ENCODE measurements around the gene RAPGEF5. TPM values are rescaled to one million over a fixed set of nuclear protein-coding genes. Genes with fewer than 3 reads are reported as not detected.

Gene RAPGEF5, protein sequence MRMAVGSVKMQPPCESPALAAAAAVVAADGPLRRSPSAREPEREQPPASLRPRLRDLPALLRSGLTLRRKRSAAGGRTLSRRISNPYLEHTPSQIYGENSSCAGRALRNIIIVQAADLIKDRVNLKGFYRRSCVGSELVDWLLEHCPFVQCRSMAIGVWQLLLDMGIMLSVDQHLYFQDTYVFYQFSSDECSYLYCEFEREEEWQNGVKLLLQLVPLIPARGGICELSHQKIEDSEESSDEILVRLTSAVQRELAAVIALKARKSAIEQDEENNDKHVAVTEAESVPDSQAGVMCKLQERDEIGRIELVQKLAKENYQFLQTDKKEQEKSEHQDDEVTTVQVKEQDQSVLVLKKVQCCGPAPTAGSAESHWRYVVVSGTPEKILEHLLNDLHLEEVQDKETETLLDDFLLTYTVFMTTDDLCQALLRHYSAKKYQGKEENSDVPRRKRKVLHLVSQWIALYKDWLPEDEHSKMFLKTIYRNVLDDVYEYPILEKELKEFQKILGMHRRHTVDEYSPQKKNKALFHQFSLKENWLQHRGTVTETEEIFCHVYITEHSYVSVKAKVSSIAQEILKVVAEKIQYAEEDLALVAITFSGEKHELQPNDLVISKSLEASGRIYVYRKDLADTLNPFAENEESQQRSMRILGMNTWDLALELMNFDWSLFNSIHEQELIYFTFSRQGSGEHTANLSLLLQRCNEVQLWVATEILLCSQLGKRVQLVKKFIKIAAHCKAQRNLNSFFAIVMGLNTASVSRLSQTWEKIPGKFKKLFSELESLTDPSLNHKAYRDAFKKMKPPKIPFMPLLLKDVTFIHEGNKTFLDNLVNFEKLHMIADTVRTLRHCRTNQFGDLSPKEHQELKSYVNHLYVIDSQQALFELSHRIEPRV
- 30.5 TPM for total RNA-seq
- 6.1 TPM for polyA plus RNA-seq
- long read RNA-seq, donor 1 = 0 reads
- long read RNA-seq, donor 2 = 0 reads
- long read RNA-seq, donor 3, full-length matches to known transcripts = 1 of 1 reads
- long read RNA-seq, donor 3, partial matches to known transcripts = 0 of 1 reads
- long read RNA-seq, donor 3, other reads (novel, unspliced or antisense) = 0 of 1 reads
- long read RNA-seq, donor 4 = 0 reads
- long read RNA-seq, donor 5 = 0 reads
- long read RNA-seq, donor 6 = 0 reads
- long read RNA-seq, donor 7 = 0 reads
- long read RNA-seq, donor 8, full-length matches to known transcripts = 1 of 1 reads
- long read RNA-seq, donor 8, partial matches to known transcripts = 0 of 1 reads
- long read RNA-seq, donor 8, other reads (novel, unspliced or antisense) = 0 of 1 reads
- long read RNA-seq, donor 9, full-length matches to known transcripts = 1 of 1 reads
- long read RNA-seq, donor 9, partial matches to known transcripts = 0 of 1 reads
- long read RNA-seq, donor 9, other reads (novel, unspliced or antisense) = 0 of 1 reads
- long read RNA-seq, donor 10, full-length matches to known transcripts = 1 of 1 reads
- long read RNA-seq, donor 10, partial matches to known transcripts = 0 of 1 reads
- long read RNA-seq, donor 10, other reads (novel, unspliced or antisense) = 0 of 1 reads

DNA sequence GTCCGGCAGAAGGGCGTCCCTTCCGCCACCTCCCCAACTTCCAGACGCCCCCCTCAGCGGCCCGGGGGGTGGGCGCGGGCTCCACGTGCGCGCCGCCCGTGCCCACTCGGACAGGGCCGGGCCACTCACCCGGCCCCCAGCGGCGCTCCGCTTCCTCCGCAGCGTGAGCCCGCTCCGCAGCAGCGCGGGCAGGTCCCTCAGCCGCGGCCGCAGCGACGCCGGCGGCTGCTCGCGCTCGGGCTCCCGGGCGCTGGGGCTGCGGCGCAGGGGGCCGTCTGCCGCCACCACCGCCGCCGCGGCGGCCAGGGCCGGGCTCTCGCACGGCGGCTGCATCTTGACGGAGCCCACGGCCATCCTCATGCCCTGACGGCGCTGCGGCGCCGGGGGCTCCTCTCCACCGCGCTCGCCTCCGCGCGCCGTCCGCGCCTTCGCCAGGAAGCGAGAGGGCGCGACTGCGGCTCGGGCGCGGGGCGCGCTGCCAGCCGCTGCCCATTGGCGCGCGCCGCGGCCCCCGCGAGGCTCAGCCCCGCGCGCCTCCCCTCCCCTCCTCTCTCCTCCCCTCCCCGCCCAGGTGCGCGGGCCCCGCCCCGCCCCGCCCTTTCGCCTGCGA lies at the start of gene RAPGEF5:
TSS of gene RAPGEF5 (minus strand) at position 454 of the 610 bp plus-strand sequence. CDS start at position 360, 94 bp downstream.
- peak within 1 kb of the TSS; percentile 67 to 86 for H3K4me3 ChIP-seq (ENCODE audit: low read length in 2 of 2)
- H3K27me3 ChIP-seq (ENCODE audit: control insufficient read depth in 2 of 2, insufficient read depth in 1 of 2, low read length in 1 of 2) = no peaks in the 10 kb centered on the region
- under 1% methylated on average over 94 of the region's 95 CpGs for WGBS
- peak in 7 of 9 donors; percentile 39 to 78 (median 47) for DNase-seq (ENCODE audit: low read depth in 6 of 9, low spot score in 9 of 9)
- peaks cover 0 to 6% of the 10 kb centered on the region in 2 donors for H3K36me3 ChIP-seq (ENCODE audit: control insufficient read depth in 2 of 2, insufficient read depth in 2 of 2, low read length in 1 of 2)
- peaks cover 3 to 6% of the 10 kb centered on the region in 2 donors for H3K9me3 ChIP-seq (ENCODE audit: control insufficient read depth in 2 of 2, insufficient read depth in 1 of 2, low read length in 1 of 2)
- peak within 1 kb of the TSS; percentile 40 to 64 for H3K27ac ChIP-seq (ENCODE audit: low read depth in 1 of 2, low read length in 1 of 2)
- H3K4me1 ChIP-seq (ENCODE audit: control insufficient read depth in 2 of 2, insufficient read depth in 2 of 2, low read length in 2 of 2) = peaks cover 0 to 23% of the 10 kb centered on the region in 2 donors

DNA sequence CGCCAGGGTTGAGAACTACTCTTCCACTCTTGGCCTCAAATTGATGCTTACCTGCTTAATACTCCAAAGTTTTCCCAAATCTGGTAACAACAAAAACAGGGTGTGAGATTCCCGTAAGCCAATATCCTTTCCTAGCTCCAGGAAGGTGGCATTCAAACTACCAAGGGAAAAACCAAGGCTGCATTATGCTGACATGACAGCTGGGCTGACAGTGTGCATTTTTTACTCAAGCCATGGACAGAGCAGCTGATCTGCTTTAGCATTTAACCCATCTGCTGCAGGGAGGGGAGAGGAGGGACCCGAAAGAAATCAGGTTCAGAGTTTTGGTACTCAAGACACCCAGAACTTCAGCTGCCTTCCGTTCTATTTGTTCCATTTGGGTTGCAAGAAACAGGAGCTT lies 49.8 kb upstream of the RAPGEF5 start:
- no peak for DNase-seq (ENCODE audit: low read depth in 6 of 9, low spot score in 9 of 9)
- H3K27ac ChIP-seq (ENCODE audit: low read depth in 1 of 2, low read length in 1 of 2) = no peak overlapping the region
- H3K9me3 ChIP-seq (ENCODE audit: control insufficient read depth in 2 of 2, insufficient read depth in 1 of 2, low read length in 1 of 2) = peaks cover 0 to 4% of the 10 kb centered on the region in 2 donors
- H3K36me3 ChIP-seq (ENCODE audit: control insufficient read depth in 2 of 2, insufficient read depth in 2 of 2, low read length in 1 of 2) = no peaks in the 10 kb centered on the region
- 97% methylated on average over 4 of the region's 4 CpGs for WGBS
- H3K27me3 ChIP-seq (ENCODE audit: control insufficient read depth in 2 of 2, insufficient read depth in 1 of 2, low read length in 1 of 2) = no peaks in the 10 kb centered on the region
- no peak overlapping the region for H3K4me3 ChIP-seq (ENCODE audit: low read length in 2 of 2)
- H3K4me1 ChIP-seq (ENCODE audit: control insufficient read depth in 2 of 2, insufficient read depth in 2 of 2, low read length in 2 of 2) = peaks cover 3 to 18% of the 10 kb centered on the region in 2 donors

GRCh38 chr7:22404421-22405023 lies 47.6 kb upstream of the RAPGEF5 start:
- H3K27ac ChIP-seq (ENCODE audit: low read depth in 1 of 2, low read length in 1 of 2) = no peak overlapping the region
- peaks cover 3 to 18% of the 10 kb centered on the region in 2 donors for H3K4me1 ChIP-seq (ENCODE audit: control insufficient read depth in 2 of 2, insufficient read depth in 2 of 2, low read length in 2 of 2)
- no peaks in the 10 kb centered on the region for H3K36me3 ChIP-seq (ENCODE audit: control insufficient read depth in 2 of 2, insufficient read depth in 2 of 2, low read length in 1 of 2)
- no peak overlapping the region for H3K4me3 ChIP-seq (ENCODE audit: low read length in 2 of 2)
- 92% methylated on average over 3 of the region's 3 CpGs for WGBS
- H3K27me3 ChIP-seq (ENCODE audit: control insufficient read depth in 2 of 2, insufficient read depth in 1 of 2, low read length in 1 of 2) = no peaks in the 10 kb centered on the region
- peaks cover 0 to 4% of the 10 kb centered on the region in 2 donors for H3K9me3 ChIP-seq (ENCODE audit: control insufficient read depth in 2 of 2, insufficient read depth in 1 of 2, low read length in 1 of 2)
- DNase-seq (ENCODE audit: low read depth in 6 of 9, low spot score in 9 of 9) = no peak

DNA sequence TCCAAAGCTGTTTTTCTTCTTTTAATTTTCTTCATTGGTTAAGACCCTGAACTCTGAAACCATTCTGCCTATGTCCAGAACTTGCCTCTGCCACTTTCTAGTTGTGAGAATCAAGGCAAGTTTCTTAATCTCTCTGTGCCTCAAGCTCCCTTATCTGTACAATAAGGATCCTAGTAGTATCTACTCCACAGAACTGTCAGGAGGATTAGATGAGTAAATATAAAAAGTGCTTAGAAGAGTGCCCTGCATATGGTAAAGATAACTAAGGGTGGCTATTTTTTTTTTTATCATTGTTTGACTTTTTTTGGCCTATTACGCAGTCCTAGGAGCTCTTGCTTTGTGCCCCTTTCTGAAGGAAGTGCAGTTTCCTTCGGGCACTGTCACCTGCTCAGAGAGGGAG lies 46.4 kb upstream of the RAPGEF5 start:
- H3K9me3 ChIP-seq (ENCODE audit: control insufficient read depth in 2 of 2, insufficient read depth in 1 of 2, low read length in 1 of 2) = peaks cover 0 to 4% of the 10 kb centered on the region in 2 donors
- no peak overlapping the region for H3K4me3 ChIP-seq (ENCODE audit: low read length in 2 of 2)
- DNase-seq (ENCODE audit: low read depth in 6 of 9, low spot score in 9 of 9) = no peak
- no peaks in the 10 kb centered on the region for H3K36me3 ChIP-seq (ENCODE audit: control insufficient read depth in 2 of 2, insufficient read depth in 2 of 2, low read length in 1 of 2)
- no peak overlapping the region for H3K27ac ChIP-seq (ENCODE audit: low read depth in 1 of 2, low read length in 1 of 2)
- 97% methylated on average over 2 of the region's 2 CpGs for WGBS
- H3K4me1 ChIP-seq (ENCODE audit: control insufficient read depth in 2 of 2, insufficient read depth in 2 of 2, low read length in 2 of 2) = peaks cover 3 to 18% of the 10 kb centered on the region in 2 donors
- H3K27me3 ChIP-seq (ENCODE audit: control insufficient read depth in 2 of 2, insufficient read depth in 1 of 2, low read length in 1 of 2) = no peaks in the 10 kb centered on the region

- Histone ChIP-seq H3K27ac (ENCODE audit: low read depth in 1 of 2, low read length in 1 of 2) (no peak overlapping the region), H3K36me3 (ENCODE audit: control insufficient read depth in 2 of 2, insufficient read depth in 2 of 2, low read length in 1 of 2) (no peaks in the 10 kb centered on the region), H3K4me1 (ENCODE audit: control insufficient read depth in 2 of 2, insufficient read depth in 2 of 2, low read length in 2 of 2) (peaks cover 3 to 18% of the 10 kb centered on the region in 2 donors), H3K27me3 (ENCODE audit: control insufficient read depth in 2 of 2, insufficient read depth in 1 of 2, low read length in 1 of 2) (no peaks in the 10 kb centered on the region), H3K9me3 (ENCODE audit: control insufficient read depth in 2 of 2, insufficient read depth in 1 of 2, low read length in 1 of 2) (peaks cover 0 to 4% of the 10 kb centered on the region in 2 donors), H3K4me3 (ENCODE audit: low read length in 2 of 2) (no peak overlapping the region)
- DNase-seq (ENCODE audit: low read depth in 6 of 9, low spot score in 9 of 9) = peak in 6 of 9 donors; percentile 6 to 54 (median 16)
- 47% methylated on average over 2 of the region's 2 CpGs for WGBS
Measured at GRCh38 chr7:22402250-22402649, 45.3 kb upstream of the RAPGEF5 start.

DNA sequence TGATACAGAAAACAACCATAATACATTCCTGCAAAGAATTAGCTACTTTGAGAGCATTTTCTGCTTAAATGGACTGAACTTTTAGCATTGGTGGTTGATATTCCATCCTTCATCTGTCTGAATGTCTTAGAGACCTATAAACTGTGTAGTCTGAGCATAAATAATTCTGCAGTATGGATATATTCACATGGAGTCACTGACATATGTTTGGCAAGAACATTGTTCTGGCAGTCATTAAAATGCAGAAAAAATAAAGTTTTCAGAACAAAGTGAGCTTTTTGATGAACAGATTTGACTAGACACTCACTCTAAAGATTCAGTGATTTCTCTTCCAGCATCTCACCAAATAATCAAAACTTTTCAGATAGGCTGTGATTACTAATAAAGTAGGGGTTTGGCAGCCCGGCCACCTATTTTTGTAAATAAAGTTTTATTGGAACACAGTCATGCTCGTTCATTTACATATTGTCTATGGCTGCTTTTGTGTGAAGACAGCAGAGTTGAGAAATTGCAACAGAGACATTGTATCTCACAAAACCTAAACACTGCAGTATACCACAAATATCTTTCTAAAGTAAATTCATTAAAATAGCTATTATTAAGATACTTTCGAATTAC lies 44.1 kb upstream of the RAPGEF5 start:
- H3K36me3 ChIP-seq (ENCODE audit: control insufficient read depth in 2 of 2, insufficient read depth in 2 of 2, low read length in 1 of 2) = no peaks in the 10 kb centered on the region
- DNase-seq (ENCODE audit: low read depth in 6 of 9, low spot score in 9 of 9) = no peak
- peaks cover 3 to 12% of the 10 kb centered on the region in 2 donors for H3K4me1 ChIP-seq (ENCODE audit: control insufficient read depth in 2 of 2, insufficient read depth in 2 of 2, low read length in 2 of 2)
- no peak overlapping the region for H3K4me3 ChIP-seq (ENCODE audit: low read length in 2 of 2)
- no peak overlapping the region for H3K27ac ChIP-seq (ENCODE audit: low read depth in 1 of 2, low read length in 1 of 2)
- peaks cover 0 to 4% of the 10 kb centered on the region in 2 donors for H3K9me3 ChIP-seq (ENCODE audit: control insufficient read depth in 2 of 2, insufficient read depth in 1 of 2, low read length in 1 of 2)
- H3K27me3 ChIP-seq (ENCODE audit: control insufficient read depth in 2 of 2, insufficient read depth in 1 of 2, low read length in 1 of 2) = no peaks in the 10 kb centered on the region
- WGBS = 96% methylated on average over 3 of the region's 3 CpGs

GRCh38 chr7:22400150-22400814 lies 43.3 kb upstream of the RAPGEF5 start:
- no peaks in the 10 kb centered on the region for H3K36me3 ChIP-seq (ENCODE audit: control insufficient read depth in 2 of 2, insufficient read depth in 2 of 2, low read length in 1 of 2)
- H3K4me1 ChIP-seq (ENCODE audit: control insufficient read depth in 2 of 2, insufficient read depth in 2 of 2, low read length in 2 of 2) = peaks cover 3 to 12% of the 10 kb centered on the region in 2 donors
- peaks cover 0 to 4% of the 10 kb centered on the region in 2 donors for H3K9me3 ChIP-seq (ENCODE audit: control insufficient read depth in 2 of 2, insufficient read depth in 1 of 2, low read length in 1 of 2)
- WGBS = 92% methylated on average over 10 of the region's 10 CpGs
- H3K4me3 ChIP-seq (ENCODE audit: low read length in 2 of 2) = no peak overlapping the region
- no peaks in the 10 kb centered on the region for H3K27me3 ChIP-seq (ENCODE audit: control insufficient read depth in 2 of 2, insufficient read depth in 1 of 2, low read length in 1 of 2)
- no peak for DNase-seq (ENCODE audit: low read depth in 6 of 9, low spot score in 9 of 9)
- H3K27ac ChIP-seq (ENCODE audit: low read depth in 1 of 2, low read length in 1 of 2) = no peak overlapping the region
